ENCODE measurements around the gene MAP1LC3C.
A peak's percentile ranks its signal among the peaks of the same experiment; 100 is the strongest.

The MAP1LC3C gene

GRCh38 chr1:242002072-242002471, 3.2 kb upstream of the MAP1LC3C start:
- no peak overlapping the region for H3K4me3 ChIP-seq (ENCODE audit: low read depth, low read length)
- peaks cover 4% of the 10 kb centered on the region; the same call in 1 of the 2 replicates for H3K4me1 ChIP-seq
- no peak for TF ChIP-seq CTCF (IDR thresholded peaks at IDR 0.05; ENCODE audit: low read depth, low read length)
- no peak for DNase-seq
- H3K36me3 ChIP-seq, result no peaks in the 10 kb centered on the region
- no peaks in the 10 kb centered on the region for H3K27me3 ChIP-seq
- H3K9me3 ChIP-seq, result no peaks in the 10 kb centered on the region; the same call in 1 of the 2 replicates

DNA sequence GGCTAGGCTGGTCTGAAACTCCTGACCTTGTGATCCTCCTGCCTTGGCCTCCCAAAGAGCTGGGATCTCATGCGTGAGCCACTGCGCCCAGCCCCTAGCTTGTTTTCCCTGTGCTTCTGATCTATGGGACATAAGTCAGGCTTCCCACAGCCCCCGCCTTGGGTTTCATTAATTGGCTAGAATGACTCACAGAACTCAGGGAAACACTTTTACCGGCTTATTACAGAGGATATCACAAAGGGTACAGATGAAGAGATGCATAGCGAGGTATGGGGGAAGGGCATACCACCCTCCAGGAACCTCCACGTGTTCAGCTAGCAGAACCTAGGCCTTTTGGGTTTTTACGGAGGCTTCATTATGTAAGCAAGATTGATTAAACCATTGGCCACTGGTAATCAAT, 1.5 kb upstream of the MAP1LC3C start:
- TF ChIP-seq CTCF (IDR thresholded peaks at IDR 0.05; ENCODE audit: low read depth, low read length), result no peak
- Histone ChIP-seq H3K9me3 (no peaks in the 10 kb centered on the region; the same call in 1 of the 2 replicates), H3K4me3 (ENCODE audit: low read depth, low read length) (no peak overlapping the region), H3K27me3 (no peaks in the 10 kb centered on the region), H3K36me3 (no peaks in the 10 kb centered on the region), H3K4me1 (peaks cover 4% of the 10 kb centered on the region; the same call in 1 of the 2 replicates)
- no peak for DNase-seq

DNA sequence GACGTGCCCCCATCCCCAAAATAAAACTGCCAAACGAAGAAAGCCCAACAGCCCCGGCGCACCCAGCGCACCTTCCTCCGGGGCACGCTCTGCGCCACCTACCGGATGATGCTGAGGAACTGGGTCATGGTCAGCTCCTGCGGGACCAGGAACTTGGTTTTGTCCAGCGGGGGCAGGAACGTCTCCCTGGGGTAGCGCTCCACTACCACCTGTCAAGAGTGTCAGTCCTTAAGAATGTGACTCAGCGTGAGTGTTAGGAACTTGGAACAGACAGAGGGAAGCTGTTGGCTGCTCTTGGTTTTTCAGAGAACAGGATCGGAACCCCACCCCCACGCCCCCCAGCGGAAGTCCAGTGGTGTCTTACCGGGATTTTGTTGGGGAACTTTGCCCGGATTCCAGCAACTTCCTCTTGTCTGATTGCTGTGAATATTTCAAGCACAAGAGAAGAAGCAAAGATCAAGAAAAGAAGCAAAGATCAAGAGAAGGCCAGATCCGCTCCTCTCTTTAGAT, 431 bp downstream of the MAP1LC3C start:
- Histone ChIP-seq H3K4me1 (peaks cover 4% of the 10 kb centered on the region; the same call in 1 of the 2 replicates), H3K27me3 (no peaks in the 10 kb centered on the region), H3K4me3 (ENCODE audit: low read depth, low read length) (peak overlapping the region; percentile 44), H3K36me3 (no peaks in the 10 kb centered on the region), H3K9me3 (no peaks in the 10 kb centered on the region; the same call in 1 of the 2 replicates)
- TF ChIP-seq CTCF (IDR thresholded peaks at IDR 0.05; ENCODE audit: low read depth, low read length), result peak; percentile 68
- DNase-seq, result peak; percentile 74

DNA sequence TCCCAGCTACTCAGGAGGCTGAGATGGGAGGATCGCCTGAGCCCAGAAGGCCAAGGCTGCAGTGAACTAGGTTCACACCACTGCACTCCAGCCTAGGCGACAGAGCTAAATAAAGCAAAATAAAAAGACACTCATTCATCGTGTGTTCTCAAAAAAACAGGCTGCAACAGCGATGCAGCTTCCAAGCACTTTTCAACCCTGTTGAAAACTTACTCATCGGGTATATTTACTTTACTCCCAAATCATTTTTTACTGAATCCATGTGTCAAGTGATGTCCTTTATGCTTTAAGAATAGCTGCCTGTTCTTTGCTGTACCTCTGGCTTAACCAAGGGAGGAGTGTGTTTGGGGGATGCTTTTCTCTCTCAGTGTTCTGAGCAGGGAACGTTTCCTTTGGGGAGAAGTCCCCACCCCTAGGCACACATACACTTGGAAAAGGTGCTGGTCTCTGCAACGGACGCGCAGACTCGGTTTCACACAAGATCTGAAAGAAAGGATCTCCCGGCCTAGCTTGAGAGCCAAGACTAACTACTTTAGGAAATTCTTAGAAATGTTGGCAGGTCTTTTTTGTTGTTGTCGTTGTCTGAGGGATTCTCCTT, 1.4 kb downstream of the MAP1LC3C start:
- Histone ChIP-seq H3K4me1 (peaks cover 4% of the 10 kb centered on the region; the same call in 1 of the 2 replicates), H3K9me3 (no peaks in the 10 kb centered on the region; the same call in 1 of the 2 replicates), H3K27me3 (no peaks in the 10 kb centered on the region), H3K36me3 (no peaks in the 10 kb centered on the region), H3K4me3 (ENCODE audit: low read depth, low read length) (no peak overlapping the region)
- TF ChIP-seq CTCF (IDR thresholded peaks at IDR 0.05; ENCODE audit: low read depth, low read length), result no peak
- DNase-seq, result no peak

DNA sequence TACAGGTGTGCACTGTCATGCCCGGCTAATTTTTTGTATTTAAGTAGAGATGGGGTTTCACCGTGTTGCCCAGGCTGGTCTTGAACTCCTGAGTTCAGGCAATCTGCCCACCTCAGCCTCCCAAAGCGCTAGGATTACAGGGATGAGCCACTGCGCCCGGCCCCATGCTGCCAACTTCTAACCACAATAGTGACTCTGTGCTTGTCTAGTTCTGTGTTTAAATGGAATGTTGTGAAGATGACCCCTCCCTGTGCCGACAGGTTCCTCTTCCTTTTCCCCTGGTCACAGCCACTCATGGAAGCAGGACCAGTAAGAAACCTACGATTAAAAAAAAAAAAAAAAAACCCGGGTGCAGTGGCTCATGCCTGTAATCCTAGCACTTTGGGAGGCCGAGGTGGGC, 4.7 kb downstream of the MAP1LC3C start:
- no peak overlapping the region for H3K4me3 ChIP-seq (ENCODE audit: low read depth, low read length)
- H3K4me1 ChIP-seq, result peaks cover 8% of the 10 kb centered on the region
- H3K36me3 ChIP-seq, result no peaks in the 10 kb centered on the region
- DNase-seq, result no peak
- H3K27me3 ChIP-seq, result no peaks in the 10 kb centered on the region
- no peaks in the 10 kb centered on the region; the same call in 1 of the 2 replicates for H3K9me3 ChIP-seq
- TF ChIP-seq CTCF (IDR thresholded peaks at IDR 0.05; ENCODE audit: low read depth, low read length), result no peak

GRCh38 chr1:241992734-241993133, 6.2 kb downstream of the MAP1LC3C start:
- H3K4me3 ChIP-seq (ENCODE audit: low read depth, low read length), result no peak overlapping the region
- H3K36me3 ChIP-seq, result no peaks in the 10 kb centered on the region
- no peaks in the 10 kb centered on the region for H3K9me3 ChIP-seq
- H3K27me3 ChIP-seq, result no peaks in the 10 kb centered on the region
- no peak for TF ChIP-seq CTCF (IDR thresholded peaks at IDR 0.05; ENCODE audit: low read depth, low read length)
- no peak for DNase-seq
- H3K4me1 ChIP-seq, result peaks cover 11% of the 10 kb centered on the region
